GM12892 (cell line): ENCODE data around the gene NMNAT1.
"Not testable (repeated sequence)": the region's sequence is repeated elsewhere in the genome, so short reads cannot be mapped to it uniquely, and the experiment has no call there.

ENCODE experiments used
- DNase-seq: peaks from one replicate; pipeline ENCODE4 v3.0.0; 2011; ENCODE audit not compliant: insufficient read length
- FAIRE-seq: peaks from 2 replicates; lab custom pipeline; 2011; peaks lifted over from hg19 to GRCh38; lab: Jason Lieb, UNC
- POLR2A ChIP-seq: IDR thresholded peaks from 2 replicates; pipeline ENCODE4 v1.6.1; 2011; ENCODE audit warnings: low read depth, low read length, control low read depth
- POLR2AphosphoS5 ChIP-seq: IDR thresholded peaks from 2 replicates; pipeline ENCODE4 v1.6.1; 2011; ENCODE audit warnings: low read depth, low read length, control low read depth
- TAF1 ChIP-seq: IDR thresholded peaks from 2 replicates; pipeline ENCODE4 v1.6.1; 2011; ENCODE audit warnings: low read depth, mild to moderate bottlenecking, control low read depth, low read length, borderline replicate concordance

NMNAT1 gene

DNA sequence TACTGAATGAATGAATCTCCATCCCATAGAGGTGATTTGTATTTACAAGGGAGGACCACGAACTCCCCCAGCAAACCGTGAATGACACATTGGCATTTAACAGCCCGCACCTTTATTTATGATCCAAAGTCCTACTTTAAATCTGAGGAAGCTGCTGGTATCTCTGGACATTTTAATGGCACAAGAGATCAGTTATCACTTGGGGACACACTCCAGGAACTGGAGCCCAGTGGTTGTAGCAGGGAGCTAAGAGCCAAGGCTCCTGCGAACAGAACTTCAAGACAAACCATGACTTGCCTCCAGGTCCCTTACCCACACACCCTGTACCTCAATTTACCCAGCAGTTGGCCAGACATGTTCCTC is 34.4 kb upstream of the NMNAT1 start:
- TF ChIP-seq POLR2AphosphoS5: no peak
- TF ChIP-seq POLR2A: no peak
- no peak for TF ChIP-seq TAF1
- DNase-seq (no peak), FAIRE-seq (no peak)

DNA sequence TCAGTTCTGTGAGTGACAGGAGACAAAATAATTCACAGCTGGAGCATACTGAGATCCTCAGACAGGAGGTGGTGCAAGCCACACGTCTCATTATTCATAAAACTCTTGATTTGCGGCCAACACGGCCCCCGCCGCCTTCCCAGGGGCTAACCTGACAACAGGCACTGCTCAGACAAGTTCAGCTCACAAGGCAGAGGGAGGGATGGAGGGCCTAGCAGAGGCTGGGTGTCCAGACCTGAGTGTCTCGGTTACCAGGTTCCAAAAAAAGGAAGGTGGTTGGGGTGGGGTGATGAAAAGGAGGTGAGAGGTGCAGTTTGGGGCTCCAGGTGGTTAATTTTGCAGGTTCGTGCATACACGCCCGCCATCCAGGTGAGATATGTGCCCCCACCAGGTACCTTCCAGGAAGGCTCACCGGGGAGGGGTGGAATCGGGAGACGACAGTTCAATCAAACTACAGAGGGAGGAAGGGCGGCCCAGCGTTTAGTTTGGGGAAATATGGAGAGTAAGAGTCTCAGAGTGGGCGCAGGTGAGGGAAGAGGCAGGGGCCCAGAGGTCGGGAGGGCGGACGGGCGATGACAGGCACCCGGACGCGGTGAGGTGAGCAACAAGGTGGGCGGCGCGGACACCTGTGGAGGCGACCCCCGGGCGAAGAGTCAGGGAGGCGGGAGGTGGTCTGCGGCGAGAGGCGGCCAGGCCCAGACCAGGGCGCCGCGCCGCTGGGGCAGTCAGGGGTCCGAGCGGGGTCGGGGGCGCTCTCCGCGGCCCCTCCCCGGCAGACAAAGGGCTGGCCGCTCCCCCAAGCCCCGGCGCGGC is 33.8 kb upstream of the NMNAT1 start:
- FAIRE-seq (peak; percentile 38), DNase-seq (no peak)
- TF ChIP-seq TAF1 (no peak), POLR2A (no peak), POLR2AphosphoS5 (no peak)

DNA sequence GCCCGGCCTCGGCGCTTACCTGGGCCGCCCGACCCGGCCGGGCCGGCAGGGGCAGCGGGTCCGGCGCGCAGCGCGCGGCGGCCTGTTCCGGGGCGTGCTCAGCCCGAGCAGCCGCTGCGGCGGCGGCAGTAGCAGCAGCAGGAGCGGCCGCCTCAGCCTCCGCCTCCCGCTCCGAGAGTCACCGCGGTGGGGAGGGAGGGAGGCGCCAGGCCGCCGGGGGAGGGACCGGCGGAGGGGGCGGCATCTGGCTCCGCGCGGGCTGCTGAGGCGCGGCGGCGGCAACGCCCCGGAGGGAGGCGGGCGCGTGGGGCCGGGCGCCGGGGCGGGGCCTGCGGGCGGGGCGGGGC is 33.2 kb upstream of the NMNAT1 start, which contains the start of gene CTNNBIP1:
CTNNBIP1 (minus strand) TSS at position 194 of the 347 bp plus-strand sequence. CDS start 38,205 bp downstream, outside the sequence.
- no peak for FAIRE-seq
- TF ChIP-seq POLR2AphosphoS5: no peak
- TF ChIP-seq TAF1: 0 out of 2 replicates have a peak, but pooled peaks have one; percentile 33
- peak; percentile 62 for TF ChIP-seq POLR2A

DNA sequence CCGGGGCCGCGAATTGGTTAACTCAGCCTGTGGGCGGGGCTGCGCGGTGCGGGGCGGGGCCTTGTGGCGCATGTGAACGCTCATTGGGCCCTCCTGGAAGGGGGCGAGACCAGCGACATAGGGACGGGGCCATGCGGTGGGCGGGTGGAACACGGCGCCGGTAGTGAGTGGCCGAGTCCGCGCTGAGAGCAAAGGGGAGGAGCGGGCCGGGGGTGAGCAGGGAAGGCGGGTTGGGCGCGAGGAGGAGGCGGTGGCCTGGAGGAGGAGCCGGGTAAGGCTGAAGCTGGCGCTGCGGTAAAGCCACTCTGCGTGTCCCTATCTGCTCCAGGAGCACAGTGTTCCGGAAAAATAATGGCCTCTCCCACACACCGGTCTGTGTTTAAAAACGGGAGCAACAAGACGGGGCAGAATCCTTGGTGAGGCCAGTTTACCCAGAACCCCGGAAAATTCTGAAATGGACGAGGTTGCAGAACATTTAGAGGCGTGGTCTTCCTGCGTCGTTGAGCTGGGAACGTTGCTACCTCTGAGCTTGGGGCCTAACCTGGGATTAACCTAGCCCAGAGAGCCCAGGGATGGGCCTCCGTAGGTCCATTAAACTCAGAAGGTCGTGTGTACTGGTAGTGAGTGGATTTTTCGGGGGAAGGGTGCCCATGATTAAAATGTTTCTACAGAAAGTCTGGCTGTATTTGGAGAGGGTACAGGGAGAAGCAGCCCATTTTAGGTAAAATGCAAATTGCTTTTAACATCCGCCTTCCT is 32.7 kb upstream of the NMNAT1 start:
- peak; percentile 96 for DNase-seq
- FAIRE-seq: peak; percentile 99
- TF ChIP-seq POLR2AphosphoS5 (0 out of 2 replicates have a peak, but pooled peaks have one; percentile 47), TAF1 (no peak), POLR2A (no peak; the same call in 1 of the 2 replicates)

More for the DNA sequence above, 33.2 kb upstream of the NMNAT1 start, which contains the start of gene CTNNBIP1:
- peak; percentile 79 for DNase-seq

DNA sequence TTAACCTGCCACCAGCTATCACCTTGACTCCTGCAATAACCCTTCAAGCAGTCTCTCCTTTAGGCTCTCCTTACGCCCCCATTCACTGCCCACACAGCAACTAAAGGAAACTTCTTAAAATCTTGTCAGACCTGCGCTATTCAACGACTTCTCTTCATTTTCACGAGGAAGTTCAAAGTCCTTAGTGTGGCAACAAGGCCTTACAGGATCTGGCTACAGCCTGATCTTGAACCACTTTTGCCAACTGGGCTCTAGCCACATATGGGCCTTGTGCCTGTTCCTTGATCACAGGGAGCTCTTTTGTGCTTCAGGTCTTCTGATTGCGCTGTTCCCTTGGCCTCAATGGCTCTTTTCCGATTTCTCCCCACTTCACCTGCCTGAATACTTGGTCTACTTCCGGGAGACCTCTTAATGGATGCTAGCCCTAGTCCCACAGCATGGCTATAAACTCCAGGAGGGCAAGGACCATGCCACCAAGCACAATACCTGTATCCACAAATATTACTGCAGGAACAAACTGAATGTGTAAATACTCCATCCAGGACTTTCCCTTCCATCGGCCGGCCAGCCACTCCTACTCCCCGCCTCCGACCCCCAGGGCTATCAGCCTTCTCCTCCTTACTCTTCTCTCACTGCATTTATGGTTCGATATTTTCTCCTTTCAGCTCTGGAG is 30.9 kb upstream of the NMNAT1 start:
- DNase-seq: no peak
- no peak for TF ChIP-seq TAF1
- no peak for TF ChIP-seq POLR2A
- TF ChIP-seq POLR2AphosphoS5: no peak
- no peak for FAIRE-seq

DNA sequence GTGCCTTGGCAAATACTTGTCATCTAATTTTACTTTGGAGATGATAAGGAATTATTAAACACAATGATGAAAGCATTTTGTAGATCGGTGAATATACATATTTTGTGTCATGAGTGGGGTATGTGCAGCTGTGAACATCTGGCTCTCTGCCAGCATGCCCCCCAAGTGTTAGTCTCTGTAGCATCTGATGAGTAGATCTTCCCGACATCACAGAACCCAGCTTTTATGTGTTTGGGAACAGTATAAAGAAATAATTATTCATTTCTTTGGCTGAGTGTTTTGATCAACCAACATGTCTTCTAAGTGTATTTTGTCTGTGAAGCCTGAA is 28.7 kb upstream of the NMNAT1 start:
- no peak for TF ChIP-seq POLR2A
- TF ChIP-seq TAF1: no peak
- TF ChIP-seq POLR2AphosphoS5: no peak
- DNase-seq (no peak), FAIRE-seq (no peak)

DNA sequence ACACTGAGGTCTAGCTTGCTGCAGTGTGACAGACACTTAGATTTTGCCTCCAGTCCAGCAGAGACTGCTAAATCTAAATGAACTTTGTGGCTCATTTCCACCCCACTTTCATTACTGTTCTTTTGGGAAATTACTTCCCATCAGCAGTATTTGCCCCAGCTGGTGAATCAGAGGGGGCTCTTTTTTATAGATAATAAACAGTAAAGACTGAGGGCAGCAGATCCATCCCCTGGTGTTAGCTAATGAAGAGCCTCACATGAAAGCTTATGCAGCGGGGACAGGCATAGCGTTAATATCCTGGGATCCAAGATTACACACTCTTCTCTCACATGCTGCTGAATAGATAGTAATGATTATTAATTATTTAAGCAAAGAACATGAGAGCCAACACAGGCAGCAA is 26.8 kb upstream of the NMNAT1 start:
- DNase-seq (no peak), FAIRE-seq (no peak)
- TF ChIP-seq POLR2AphosphoS5 (no peak), POLR2A (no peak), TAF1 (no peak)

DNA sequence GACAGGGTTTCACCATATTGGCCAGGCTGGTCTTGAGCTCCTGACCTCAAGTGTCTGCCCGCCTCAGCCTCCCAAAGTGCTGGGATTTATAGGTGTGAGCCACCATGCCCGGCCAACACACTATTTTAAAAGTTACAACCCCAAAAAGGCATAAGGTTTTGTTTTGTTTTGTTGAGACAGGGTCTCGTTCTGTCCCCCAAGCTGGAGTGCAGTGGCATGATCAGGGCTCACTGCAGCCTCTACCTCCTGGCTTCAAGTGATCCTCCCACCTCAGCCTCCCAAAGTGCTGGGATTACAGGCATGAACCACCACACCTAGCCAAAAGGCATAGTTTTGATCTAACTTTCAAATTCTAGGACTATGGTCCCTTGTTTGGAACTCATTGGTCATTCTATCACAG is 25.8 kb upstream of the NMNAT1 start:
- FAIRE-seq, DNase-seq: not testable (repeated sequence)

DNA sequence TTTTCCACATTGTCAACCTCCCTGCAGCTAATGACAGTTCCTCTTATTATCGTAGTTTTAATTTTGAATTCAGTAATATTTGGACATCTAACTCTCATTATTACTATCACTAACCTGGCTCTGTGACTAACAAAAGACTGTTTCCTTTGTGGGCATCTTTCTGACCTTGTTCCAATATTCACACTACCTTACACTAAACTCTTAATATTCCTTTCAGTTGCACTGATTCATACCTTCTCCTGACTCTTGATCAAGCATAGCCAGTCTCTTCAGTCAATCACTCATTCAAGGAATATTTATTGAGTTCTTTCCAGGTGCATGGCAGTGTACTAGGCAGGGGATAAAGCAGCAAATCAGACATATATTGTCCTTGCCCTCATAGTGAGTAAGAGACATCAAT is 25.4 kb upstream of the NMNAT1 start:
- DNase-seq (no peak), FAIRE-seq (no peak)
- TF ChIP-seq TAF1 (no peak), POLR2A (no peak), POLR2AphosphoS5 (no peak)

DNA sequence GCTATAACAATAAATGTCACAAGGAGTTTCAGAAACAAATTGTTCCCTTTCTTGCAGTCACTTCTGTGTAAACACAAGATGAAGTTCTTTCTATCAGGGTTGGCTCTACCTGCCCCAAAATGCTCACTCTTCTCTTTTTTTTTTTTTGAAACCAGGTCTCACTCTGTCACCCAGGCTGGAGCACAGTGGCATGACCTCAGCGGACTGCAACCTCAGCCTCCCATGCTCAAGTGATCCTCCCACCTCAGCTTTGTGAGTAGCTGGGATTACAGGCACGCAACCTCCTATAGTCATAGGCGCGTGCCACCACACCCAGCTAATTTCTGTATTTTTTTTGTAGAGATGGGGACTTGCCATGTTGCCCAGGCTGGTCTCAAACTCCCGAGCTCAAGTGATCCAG is 22.7 kb upstream of the NMNAT1 start:
- TF ChIP-seq POLR2AphosphoS5: no peak
- FAIRE-seq: no peak
- no peak for DNase-seq

DNA sequence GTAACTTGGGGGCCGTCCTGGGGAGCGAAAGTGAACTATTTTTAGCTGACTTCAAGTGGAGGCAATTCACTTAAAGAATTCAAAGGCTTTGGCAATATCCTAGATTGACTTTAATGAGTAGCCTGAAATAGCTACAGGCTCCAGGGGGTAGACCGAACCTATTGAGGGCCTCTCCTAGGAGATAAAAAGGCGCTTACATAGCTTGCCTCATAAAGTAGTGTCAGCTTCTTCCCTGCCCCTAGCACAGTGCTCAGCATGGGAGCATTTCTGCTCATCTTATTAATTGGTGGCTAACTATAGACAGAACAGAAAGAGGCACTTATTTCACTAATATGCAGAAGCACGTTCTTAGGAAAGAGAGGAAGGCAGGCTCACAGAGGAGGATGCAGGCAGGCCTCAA is 20.9 kb upstream of the NMNAT1 start:
- FAIRE-seq: no peak
- no peak for DNase-seq
- TF ChIP-seq TAF1: no peak
- no peak for TF ChIP-seq POLR2A
- TF ChIP-seq POLR2AphosphoS5: no peak
